Sciatic nerve (tissue), 2 donors: ENCODE results near the gene MMP20. TPM values are rescaled to one million over a fixed set of nuclear protein-coding genes. Genes with fewer than 3 reads are reported as not detected.
A peak's percentile ranks its signal among the peaks of the same experiment; 100 is the strongest.

ENCODE experiments used
- ATAC-seq: fragments of 200-7000 bp; cut with Tn5 transposase; one replicate; pipeline ENCODE4 v1.9.1; 2020; ENCODE audit warnings: mild to moderate bottlenecking, moderate library complexity
- DNase-seq: peaks from one replicate; pipeline ENCODE4 v3.0.0-alpha.2; 2020; ENCODE audit warnings: low spot score
- intact Hi-C: fragments of 100-400 bp; cut with DNase I; formaldehyde crosslinking; loops from one replicate; pipeline ENCODE4 v1.14.2; 2022
- total RNA-seq: library from RNA; stranded (reverse); fragmentation: NEBNext Ultra II Directional; extraction: Animal tissue kit (Norgen Biotek cat#: 25700); gene quantifications from one replicate; pipeline ENCODE4 v1.2.1, GENCODE V29; 2021
- donor health status: DM: no; HTN: no; CAD: no.
- donor health status: DM: no; HTN: no; CAD: no.

MMP20 gene
- total RNA-seq, 1 donor from 2014 or later = not detected

DNA sequence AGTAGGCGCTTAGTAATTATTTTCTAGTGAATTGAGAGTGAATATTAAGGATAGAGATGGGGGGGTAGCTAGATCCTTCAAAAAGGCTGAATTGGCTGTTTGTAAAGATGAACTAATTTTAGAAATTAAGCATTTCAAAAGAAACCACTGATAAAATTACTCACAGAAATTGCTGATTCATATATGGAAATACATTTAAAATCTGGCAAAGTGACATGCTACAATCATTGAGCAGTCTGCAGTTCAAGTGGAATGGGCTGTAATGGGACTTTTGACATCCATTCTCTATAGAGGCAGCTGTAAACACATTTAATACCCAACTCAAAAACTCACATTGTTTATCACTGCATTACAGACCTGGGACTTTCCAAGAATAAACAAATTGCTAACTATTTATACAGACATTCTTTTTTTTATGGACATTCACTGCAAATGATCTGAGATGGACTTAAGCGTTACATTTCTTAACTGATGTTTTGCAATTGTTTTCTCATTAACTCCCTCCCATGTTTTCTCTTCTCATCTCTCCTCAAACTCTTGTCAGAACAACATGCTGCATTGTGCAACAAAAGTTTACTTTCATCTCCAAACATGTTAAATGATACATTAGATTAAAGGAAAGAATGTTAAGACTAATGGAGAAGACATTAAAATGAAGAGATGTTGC lies 52.4 kb downstream of the MMP20 start:
- DNase-seq (no peak), ATAC-seq (no peak)
- intact Hi-C loops = no loop called here

DNA sequence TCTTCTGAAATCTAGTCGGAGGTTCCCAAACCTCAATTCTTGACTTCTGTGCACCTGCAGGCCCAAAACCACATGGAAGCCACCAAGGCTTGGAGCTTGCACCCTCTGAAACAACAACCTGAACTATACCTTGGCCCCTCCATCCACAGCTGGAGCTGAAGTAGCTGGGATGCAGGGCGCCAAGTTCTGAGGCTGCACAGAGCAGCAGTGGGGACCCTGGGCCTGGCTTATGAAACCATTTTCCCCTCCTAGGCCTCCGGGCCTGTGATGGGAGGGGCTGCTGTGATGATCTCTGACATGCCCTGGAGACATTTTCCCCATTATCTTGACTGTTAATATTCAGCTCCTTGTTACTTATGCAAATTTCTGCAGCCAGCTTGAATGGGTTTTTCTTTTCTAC lies 56.3 kb downstream of the MMP20 start:
- DNase-seq (no peak), ATAC-seq (no peak)
- intact Hi-C loops = no loop called here

DNA sequence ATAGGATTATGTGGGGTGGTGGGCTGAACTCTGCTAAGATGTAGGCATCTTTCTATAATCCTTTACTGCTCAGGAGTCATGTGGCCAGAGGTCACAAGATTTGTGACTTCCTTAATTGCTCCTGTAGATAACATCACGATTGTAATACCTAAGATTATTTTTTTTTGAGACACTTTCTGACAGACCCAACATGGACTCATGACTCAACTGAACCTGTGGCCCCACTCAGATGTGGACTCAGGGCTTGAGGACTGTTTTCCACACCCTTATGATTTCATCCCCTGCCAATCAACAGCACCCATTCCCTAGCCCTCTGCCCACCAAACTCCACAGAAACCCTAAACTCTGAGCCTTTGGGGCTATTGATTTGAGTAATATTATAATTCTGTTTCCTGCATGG lies 59.0 kb downstream of the MMP20 start:
- ATAC-seq (no peak), DNase-seq (no peak)
- intact Hi-C loops = no loop called here

DNA sequence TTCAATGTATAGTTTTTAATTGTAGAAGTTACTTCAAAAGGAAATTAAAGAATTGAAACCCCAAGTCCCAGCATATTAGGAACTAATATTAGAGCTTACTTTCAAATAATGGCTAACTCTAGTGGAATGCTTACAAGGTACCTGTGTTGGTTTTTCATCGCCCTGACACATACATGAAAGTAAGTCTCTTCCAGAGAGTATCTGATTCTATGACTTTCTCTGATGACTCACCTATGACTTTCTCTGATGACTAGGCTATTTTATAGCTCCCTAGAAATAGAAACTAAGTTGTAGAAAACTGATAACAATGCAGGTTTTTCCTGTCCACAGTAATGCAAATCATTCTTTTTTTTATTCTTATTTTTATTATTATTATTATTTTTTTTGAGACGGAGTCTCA lies 61.0 kb downstream of the MMP20 start:
- ATAC-seq (no peak), DNase-seq (no peak)
- intact Hi-C loops = no loop called here

DNA sequence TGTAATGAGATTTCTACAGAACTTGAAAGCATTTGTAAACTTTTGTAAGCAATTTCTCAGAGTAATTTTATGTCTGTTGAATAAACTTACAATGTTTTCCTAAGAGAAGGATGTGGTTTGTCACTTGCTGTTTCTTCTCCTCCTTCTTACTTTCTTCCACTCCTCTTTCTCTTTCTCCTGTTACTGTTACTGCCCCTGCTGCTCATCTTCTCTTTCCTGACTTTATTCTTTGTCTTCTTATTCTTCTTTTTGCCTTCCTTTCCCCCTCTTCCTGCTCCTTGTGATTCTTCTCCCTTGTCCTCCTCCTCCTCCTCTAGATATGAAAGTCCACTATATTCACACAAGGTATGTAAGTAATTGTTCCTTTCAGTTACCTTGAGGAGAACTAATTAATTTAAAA lies 63.5 kb downstream of the MMP20 start:
- intact Hi-C loops = no loop called here
- no peak for DNase-seq
- ATAC-seq = no peak

DNA sequence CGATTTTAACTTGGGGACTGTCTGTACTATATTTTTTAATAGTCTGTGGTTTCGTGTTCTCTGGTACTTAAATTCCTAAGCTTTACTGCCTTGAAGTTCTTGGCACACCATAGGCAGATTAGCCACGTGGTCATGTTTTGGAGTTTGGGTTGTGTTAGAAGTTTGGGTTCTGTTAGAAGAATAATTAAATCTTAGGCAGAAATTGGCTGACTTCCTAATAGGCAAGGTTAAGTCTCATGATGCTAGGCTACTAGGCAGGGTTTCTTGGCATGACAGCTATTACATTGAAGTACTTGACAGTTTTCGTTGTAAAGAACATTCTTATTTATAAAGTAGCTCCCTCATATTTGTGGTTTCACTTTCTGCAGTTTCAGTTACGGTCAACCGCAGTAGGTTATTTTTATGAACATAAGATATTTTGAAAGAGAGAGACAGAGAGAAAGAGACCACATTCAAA lies 64.5 kb downstream of the MMP20 start:
- DNase-seq (no peak), ATAC-seq (peak; percentile 95)
- intact Hi-C loops = no loop called here

DNA sequence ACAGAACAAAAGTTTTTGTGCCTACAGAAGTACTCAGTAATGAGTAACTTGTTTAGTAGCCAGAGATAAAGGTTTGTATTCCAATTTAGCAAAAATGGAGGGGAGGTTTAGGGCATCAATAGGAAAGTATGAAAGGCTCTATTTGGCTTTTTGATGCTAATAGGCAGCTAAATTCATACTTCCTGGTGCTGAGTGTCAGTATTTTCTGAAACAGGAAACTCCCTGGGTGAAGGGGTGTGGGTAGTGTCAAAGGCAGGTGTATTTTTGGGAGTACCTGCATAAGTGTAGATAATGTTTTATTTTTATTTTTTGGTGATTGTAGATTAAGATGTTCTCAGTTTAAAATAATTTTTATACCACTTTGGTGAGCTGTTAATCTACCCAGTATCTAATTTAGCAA lies 65.3 kb downstream of the MMP20 start:
- ATAC-seq (no peak), DNase-seq (no peak)
- intact Hi-C loops = no loop called here

DNA sequence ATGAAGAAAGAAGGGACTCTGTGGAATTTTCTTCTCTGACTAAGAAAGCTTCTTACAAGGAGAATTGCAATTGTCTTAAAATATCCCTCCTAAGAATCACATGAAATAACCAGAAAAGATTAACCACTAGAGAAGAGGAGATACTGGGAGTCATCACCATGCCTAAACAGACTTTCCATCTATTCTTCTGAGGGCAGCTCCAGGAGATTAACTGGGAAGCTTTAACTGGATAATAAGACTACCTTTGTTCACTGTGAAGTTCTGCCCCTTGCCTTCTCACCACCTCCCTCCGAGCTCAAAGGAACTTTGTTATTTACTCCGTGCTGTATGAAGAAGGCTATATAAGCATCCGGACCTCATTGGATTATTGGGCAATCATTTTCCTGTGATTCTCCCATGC lies 70.0 kb downstream of the MMP20 start:
- no peak for DNase-seq
- no peak for ATAC-seq
- intact Hi-C loops = no loop called here

DNA sequence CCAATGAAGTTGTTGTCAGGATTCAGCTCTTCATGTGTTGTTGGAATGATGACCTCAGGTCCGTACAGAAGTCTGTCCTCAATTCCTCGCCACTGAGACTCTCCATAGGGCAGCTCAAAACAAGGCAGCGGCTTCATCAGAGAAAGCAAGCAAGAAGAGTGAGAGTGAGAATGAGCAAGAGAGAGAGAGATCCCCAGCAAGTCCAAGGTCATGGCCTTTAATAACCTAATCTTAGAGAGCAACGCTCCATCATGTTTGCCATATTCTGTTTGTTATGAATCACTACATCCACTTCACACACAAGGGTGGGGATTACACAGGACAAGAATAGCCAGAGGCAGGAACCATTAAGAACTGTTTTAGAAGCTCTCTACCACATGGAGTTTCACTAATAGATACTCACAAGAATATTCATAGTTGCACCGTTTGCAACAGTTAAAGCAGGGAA lies 71.3 kb downstream of the MMP20 start:
- ATAC-seq (no peak), DNase-seq (no peak)
- intact Hi-C loops = no loop called here

DNA sequence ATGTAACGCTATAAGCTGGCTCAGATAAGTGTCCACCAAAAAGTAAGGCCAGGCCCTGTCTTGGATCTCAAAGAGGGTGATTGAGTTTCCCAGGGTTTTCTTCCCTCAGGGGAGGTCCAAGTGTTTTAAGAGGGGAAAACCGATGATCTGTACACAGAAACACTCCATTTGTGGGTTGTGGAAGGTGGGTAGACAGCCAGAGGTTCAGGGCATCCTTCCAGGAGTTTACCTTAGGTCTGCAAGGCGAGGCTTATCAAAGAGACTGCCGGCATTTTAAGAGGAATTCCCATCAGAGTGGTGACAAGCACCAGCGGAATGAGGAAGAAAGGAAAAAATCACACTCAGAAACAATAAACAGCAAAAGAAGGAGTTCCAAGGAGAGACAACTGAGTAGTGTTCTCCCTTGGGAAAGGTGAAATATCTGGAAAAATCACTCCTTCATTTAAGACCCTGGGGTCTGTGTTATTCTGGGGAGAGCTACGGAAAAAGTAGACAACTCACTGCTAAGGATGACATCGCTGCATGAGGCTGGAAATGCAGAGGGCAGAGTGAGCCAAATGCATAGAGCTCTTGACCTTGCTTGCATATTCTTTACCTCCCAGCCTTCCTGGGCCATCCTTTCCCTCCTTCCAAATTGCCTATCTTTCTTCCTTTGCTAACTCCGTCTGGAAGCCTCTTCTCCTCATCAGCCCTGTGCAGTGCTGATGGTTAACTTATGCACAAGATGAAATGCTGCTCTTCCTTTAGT lies 72.5 kb downstream of the MMP20 start:
- intact Hi-C loops = no loop called here
- ATAC-seq (no peak), DNase-seq (no peak)

DNA sequence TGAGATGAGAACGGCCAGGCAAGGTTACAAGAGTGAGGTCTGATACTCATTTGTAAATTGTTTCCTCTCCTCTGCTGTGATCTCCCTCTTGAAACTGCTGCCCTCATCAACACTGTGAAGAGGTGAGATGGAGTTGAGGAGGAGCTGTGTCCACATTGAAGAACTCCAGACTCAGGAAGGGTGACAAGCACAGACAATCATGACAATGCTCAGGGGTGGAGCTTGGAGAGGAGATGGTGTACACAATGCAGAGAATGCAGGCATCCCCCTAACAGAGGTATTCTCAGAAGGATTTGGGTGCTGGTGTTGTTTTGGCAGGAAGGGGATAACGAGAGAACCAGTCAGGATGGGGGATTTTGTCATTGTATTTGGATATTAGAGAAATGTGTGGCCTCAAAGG lies 73.1 kb downstream of the MMP20 start:
- intact Hi-C loops = no loop called here
- no peak for DNase-seq
- no peak for ATAC-seq

DNA sequence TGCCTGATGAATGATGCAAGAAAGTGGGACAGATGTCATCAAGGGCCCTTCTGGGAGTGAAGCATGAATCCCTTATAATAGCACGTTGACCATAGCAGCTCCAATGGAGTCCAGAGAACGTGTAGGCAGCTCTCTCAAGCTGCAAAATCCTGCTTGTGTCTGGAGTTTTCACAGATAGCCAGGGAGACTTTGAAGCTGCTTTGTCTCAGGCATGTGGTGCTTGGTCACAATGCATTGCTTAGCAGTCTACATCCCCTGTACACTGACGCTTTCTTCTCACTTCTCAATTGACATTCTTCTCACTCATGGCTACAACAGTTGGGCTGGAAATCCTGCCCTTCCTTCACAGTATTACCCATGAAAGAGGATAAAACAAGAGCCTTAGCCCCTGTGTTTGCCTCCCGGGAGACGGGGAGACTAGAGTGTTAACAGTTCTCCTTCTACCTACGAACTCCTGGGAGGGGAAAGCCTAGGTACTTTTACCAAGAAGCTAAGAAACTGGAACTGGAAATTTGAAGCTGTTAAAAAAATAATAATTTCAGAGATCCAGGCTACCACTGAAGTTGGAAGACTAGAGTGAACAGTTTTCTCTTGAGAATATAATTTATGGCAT lies 73.9 kb downstream of the MMP20 start:
- intact Hi-C loops = no loop called here
- ATAC-seq (no peak), DNase-seq (no peak)

DNA sequence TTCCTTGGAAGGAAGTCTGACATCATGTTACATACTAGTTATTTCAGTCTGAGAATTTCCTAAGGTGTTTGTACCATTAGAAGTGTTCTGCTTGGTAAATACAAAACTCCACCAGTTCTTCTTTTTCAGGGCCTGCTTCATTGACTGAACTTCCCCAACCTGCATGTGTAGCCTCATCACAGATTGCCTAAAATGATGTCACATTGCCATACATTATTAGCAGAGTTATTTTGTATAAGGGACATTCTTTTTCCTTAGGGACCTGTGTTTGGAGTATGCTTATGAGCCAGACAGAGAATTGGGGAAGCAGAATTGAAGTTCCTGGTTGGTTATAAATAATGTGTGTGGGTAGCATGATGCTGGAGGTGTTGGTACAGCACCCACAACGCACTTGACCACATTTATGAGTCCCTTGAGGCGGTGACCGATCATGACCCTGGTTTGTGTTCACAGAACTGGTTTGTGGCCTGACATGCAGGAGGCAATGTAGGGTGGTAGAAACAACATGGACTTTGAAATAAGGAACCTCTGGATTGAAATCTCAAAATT lies 78.1 kb downstream of the MMP20 start:
- no peak for ATAC-seq
- intact Hi-C loops = no loop called here
- no peak for DNase-seq

DNA sequence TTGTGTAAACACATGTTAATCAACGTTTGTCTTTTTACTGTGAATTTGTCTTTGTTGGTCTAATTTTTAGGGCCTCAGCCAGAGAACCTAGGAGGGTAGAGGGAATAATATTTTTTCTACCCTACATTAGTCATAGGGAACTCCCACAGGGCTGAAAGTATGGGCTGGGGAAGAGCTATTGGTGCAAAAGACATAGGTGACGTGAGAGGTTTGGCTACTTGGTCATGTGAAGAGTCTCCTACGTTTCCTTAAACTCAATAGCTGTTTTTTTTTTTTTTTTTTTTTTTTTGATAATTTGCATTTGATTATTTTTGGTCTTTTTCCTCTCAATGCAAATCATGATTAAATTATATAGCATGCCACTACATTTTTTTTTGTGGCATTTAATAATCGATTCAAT lies 78.7 kb downstream of the MMP20 start:
- ATAC-seq = no peak
- intact Hi-C loops = no loop called here
- DNase-seq = no peak

DNA sequence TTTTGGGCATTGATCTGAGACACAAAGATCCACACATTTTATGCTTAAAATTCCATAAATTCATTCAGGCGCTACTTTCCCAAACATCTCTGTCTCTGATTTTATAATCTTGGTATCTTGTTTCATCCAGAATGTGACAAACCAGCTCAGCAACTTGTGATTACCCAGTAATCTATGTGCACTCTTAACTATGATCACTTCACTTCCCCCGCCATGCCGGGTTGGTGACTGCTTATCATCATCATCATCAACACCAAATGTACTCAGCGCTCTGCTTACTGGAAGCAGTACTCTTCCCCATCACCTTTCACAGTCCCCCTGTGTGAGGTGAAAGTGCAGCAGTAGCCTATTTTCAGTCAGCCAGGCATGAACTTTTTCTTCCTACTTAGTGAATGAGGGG lies 79.4 kb downstream of the MMP20 start:
- DNase-seq (no peak), ATAC-seq (no peak)
- intact Hi-C loops = no loop called here

DNA sequence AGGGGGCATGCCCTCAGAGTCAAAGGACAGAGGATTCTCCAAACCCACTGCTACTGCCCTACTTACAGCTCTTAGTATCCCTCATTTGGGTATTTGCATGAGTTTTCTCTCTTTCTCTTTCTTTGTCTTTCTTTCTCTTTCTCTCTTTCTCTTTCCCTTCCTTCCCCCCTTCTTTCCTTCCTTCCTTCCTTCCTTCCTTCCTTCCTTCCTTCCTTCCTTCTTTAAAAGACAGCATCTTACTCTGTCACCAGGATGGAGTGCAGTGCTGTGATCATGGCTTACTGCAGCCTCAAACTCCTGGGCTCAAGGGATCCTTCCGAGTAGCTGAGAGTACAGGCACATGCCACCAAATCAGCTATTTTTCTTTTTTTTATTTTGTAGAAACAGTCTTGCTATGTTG lies 80.5 kb downstream of the MMP20 start:
- intact Hi-C loops = no loop called here
- ATAC-seq (no peak), DNase-seq (no peak)

DNA sequence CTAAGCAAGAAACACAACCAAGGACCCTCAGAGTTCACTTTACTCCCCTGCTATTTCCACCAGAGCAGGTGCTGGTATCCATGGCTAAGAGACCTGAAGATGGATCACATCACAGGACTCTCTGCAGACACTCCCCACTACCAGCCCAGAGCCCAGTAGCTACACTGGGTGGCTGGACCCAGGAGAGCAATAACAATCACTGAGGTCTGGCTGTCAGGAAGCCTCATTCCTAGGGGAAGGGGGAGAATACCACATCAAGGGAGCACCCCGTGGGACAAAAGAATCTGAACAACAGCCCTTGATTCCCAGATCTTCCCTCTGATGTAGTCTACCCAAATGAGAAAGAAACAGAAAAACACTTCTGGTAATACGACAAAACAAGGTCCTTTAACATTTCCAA lies 85.6 kb downstream of the MMP20 start:
- ATAC-seq (no peak), DNase-seq (no peak)
- intact Hi-C loops = no loop called here

DNA sequence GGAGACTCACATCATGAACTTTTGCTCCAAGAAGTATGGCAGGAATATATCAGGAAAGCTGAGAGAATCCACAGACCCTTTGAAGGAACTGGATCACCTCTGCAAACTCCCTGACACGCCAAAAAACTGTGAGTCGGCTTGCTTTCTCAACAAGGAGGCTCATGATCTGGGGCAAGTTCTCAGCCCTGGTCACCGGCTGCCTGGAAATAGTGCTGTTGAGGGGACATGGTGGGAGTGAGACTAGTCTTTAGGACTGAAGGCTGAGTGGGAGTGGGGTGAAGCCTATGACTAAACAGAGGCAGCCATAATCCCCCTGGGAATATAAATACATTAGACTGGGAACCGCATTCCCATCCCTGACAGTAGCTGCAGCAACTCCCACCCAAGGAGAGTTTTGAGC lies 86.2 kb downstream of the MMP20 start:
- ATAC-seq (no peak), DNase-seq (no peak)
- intact Hi-C loops = no loop called here

DNA sequence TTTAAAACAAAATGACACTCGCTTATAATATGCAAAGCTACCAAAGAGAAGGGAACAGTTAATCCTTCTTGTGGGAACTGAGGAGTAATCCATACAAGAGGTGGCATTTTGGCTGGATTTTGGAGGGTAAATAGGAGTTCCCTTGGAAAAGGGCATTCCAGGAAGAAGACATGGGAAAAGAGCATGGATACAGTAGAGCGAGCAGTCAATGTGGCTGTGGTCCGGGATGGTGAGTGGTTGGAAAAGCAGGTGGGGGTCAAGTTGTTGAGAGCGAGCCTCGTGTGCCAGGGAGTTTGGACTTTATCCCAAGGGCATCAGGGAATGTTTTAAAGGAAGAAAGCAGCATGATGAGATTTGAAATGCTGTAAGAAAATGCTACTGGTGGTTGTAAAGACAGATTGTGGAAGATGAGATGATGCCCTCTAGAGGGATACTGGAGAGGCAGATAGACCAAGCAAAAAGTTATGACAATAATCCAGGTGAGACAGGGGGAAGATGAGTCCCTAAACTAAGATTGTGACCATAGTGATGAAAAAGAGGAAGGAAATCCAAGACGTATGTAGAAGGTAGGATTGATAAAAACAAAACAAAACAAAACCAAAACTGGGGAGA lies 90.8 kb downstream of the MMP20 start:
- intact Hi-C loops = no loop called here
- ATAC-seq (no peak), DNase-seq (no peak)

DNA sequence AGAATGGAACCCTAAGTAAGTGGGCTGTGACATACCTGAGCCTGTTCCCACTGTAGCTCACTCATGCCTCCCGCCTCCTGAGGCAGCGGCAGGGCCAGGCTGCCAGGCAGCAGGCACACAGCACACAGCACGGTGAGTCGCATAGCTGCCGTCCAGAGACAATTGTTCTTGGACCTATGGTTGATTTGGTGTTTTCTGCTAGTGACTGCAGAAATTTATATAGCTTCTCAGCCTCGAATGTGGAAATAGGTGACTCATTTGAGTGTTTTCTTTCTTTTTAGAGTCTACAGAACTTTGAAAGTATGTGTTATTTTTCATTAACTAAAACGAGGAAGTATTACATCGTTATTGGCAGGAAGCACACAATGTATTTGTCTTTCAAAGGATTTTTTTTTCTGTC lies 94.6 kb downstream of the MMP20 start, which contains the start of gene MMP7:
Gene MMP7, minus strand, starts transcription at position 190 of the 400 bp plus-strand sequence. Its CDS starts 47 bp downstream, at position 143.
- intact Hi-C loops = no loop called here
- no peak for ATAC-seq
- no peak for DNase-seq
